PC-9 (cell line): ENCODE measurements around the gene CEACAM20. TPM values are rescaled to one million over a fixed set of nuclear protein-coding genes. Genes with fewer than 3 reads are reported as not detected.
"Not testable (repeated sequence)": the region's sequence is repeated elsewhere in the genome, so short reads cannot be mapped to it uniquely, and the experiment has no call there.

Experiments used
- BruUV-seq: library from RNA; stranded (reverse); fragments of 400-500 nt; replicated peaks from 2 replicates; lab custom pipeline; 2021; lab: Mats Ljungman, UMichigan
- CTCF ChIA-PET: fragments of 300-600 bp; sonication (Branson Sonifier 250); formaldehyde crosslinking; loops from one replicate; lab custom pipeline; 2022; ENCODE audit warnings: antibody characterized with exemption; lab: Charles Lee
- POLR2A ChIA-PET: fragments of 300-600 bp; sonication (Branson Sonifier 250); formaldehyde crosslinking; loops from one replicate; lab custom pipeline; 2022; ENCODE audit warnings: antibody characterized with exemption; ENCODE audit not compliant: unreplicated experiment; lab: Charles Lee
- DNase-seq, 2 experiments: peaks; one replicate each; pipeline versions ENCODE4 v3.0.0 to v3.0.0-alpha.2; 2015 to 2022; ENCODE audit warnings: mixed read lengths in 1 of 2
- H2AFZ ChIP-seq: fragments of 200-600 bp; sonication (generic); 2 replicates; pipeline ENCODE4 v1.8.1; 2017; ENCODE audit warnings: antibody characterized with exemption
- H3F3A ChIP-seq: fragments of 200-600 bp; sonication (generic); 2 replicates; pipeline ENCODE4 v1.8.1; 2017; ENCODE audit warnings: antibody characterized with exemption, mild to moderate bottlenecking, low read depth; ENCODE audit not compliant: insufficient read depth
- H3K27ac ChIP-seq: fragments of 200-600 bp; sonication (generic); 2 replicates; pipeline ENCODE4 v1.6.1; 2016; ENCODE audit warnings: mixed run types
- H3K27me3 ChIP-seq: fragments of 200-600 bp; sonication (generic); 2 replicates; pipeline ENCODE4 v1.6.1; 2016; ENCODE audit warnings: low read depth, mixed run types; ENCODE audit not compliant: insufficient read depth
- H3K36me3 ChIP-seq: fragments of 200-600 bp; sonication (generic); 2 replicates; pipeline ENCODE4 v1.6.1; 2016; ENCODE audit warnings: low read depth, mixed run types
- H3K4me1 ChIP-seq: fragments of 200-600 bp; sonication (generic); replicated peaks from 2 replicates; pipeline ENCODE4 v1.6.1; 2016; ENCODE audit warnings: mixed run types; ENCODE audit not compliant: insufficient read depth
- H3K4me2 ChIP-seq: fragments of 200-600 bp; sonication (generic); 2 replicates; pipeline ENCODE4 v1.6.1; 2017; ENCODE audit warnings: mixed run types
- H3K4me3 ChIP-seq: fragments of 200-600 bp; sonication (generic); 2 replicates; pipeline ENCODE4 v1.6.1; 2016; ENCODE audit warnings: mixed run types
- H3K79me2 ChIP-seq: fragments of 200-600 bp; sonication (generic); 2 replicates; pipeline ENCODE4 v1.6.1; 2017; ENCODE audit warnings: low read depth, mixed run types
- H3K9me2 ChIP-seq: fragments of 200-600 bp; sonication (generic); 2 replicates; pipeline ENCODE4 v1.8.1; 2017; ENCODE audit warnings: mild to moderate bottlenecking; ENCODE audit not compliant: insufficient read depth
- H3K9me3 ChIP-seq: fragments of 200-600 bp; sonication (generic); 2 replicates; pipeline ENCODE4 v1.8.1; 2016; ENCODE audit warnings: low read depth; ENCODE audit not compliant: insufficient read depth
- H4K20me1 ChIP-seq: fragments of 200-600 bp; sonication (generic); 2 replicates; pipeline ENCODE4 v1.8.1; 2017; ENCODE audit not compliant: insufficient read depth
- intact Hi-C: fragments of 100-400 bp; cut with micrococcal nuclease; formaldehyde crosslinking; loops from one replicate; pipeline ENCODE4 v1.10.0; 2022; ENCODE audit not compliant: unreplicated experiment
- total RNA-seq: library from RNA; stranded (reverse); gene quantifications from 2 replicates; pipeline ENCODE4 v1.2.3, GENCODE V29; 2021

Gene CEACAM20
- total RNA-seq, 1 experiment from 2014 or later = not detected

GRCh38 chr19:44462600-44463286, 66.7 kb downstream of the CEACAM20 start:
- H3F3A ChIP-seq, BruUV-seq, H3K4me1 ChIP-seq, intact Hi-C loops, H4K20me1 ChIP-seq, DNase-seq, H3K4me2 ChIP-seq, CTCF ChIA-PET, H2AFZ ChIP-seq, H3K27ac ChIP-seq, H3K36me3 ChIP-seq, H3K9me2 ChIP-seq, H3K79me2 ChIP-seq, H3K4me3 ChIP-seq, H3K27me3 ChIP-seq: not testable (repeated sequence)
- peaks cover 16% of the 10 kb centered on the region for H3K9me3 ChIP-seq
- POLR2A ChIA-PET = interaction anchor here (0.6 kb wide), 1 partner anchor 102 kb away, joined by 5 read pairs; no protein-coding TSS in a partner anchor

Other genes starting within 250 kb of the CEACAM20 start
- gene ZNF235, start 224.7 kb downstream of the CEACAM20 start, total RNA-seq = 4.3 and 5.9 TPM in 2 replicates
- gene ZNF112, start 173.0 kb downstream of the CEACAM20 start, total RNA-seq = 3.5 and 7.8 TPM in 2 replicates
- 3.0 and 3.5 TPM in 2 replicates for gene ZNF285, start 128.1 kb downstream of the CEACAM20 start, total RNA-seq
- gene ZNF229, start 81.2 kb downstream of the CEACAM20 start, total RNA-seq = 11.3 and 12.3 TPM in 2 replicates
- gene ZNF180, start 29.2 kb downstream of the CEACAM20 start, total RNA-seq = 6.3 and 11.3 TPM in 2 replicates
- gene IGSF23, start 83.9 kb upstream of the CEACAM20 start, total RNA-seq = not detected in 2 replicates
- gene PVR, start 114.2 kb upstream of the CEACAM20 start, total RNA-seq = 50.8 and 52.1 TPM in 2 replicates
- gene CEACAM19, start 141.8 kb upstream of the CEACAM20 start, total RNA-seq = 4.8 and 8.0 TPM in 2 replicates
- gene CEACAM16, start 169.5 kb upstream of the CEACAM20 start, total RNA-seq = not detected in 2 replicates
- 36.1 and 38.9 TPM in 2 replicates for gene BCL3, start 219.0 kb upstream of the CEACAM20 start, total RNA-seq
- gene CBLC, start 248.2 kb upstream of the CEACAM20 start, total RNA-seq = 53.6 and 68.8 TPM in 2 replicates